GM10248 (cell line): ENCODE measurements around the gene EGLN2.
"Not testable (repeated sequence)": the region's sequence is repeated elsewhere in the genome, so short reads cannot be mapped to it uniquely, and the experiment has no call there.

Experiments used
- CTCF ChIA-PET: fragments of 300-600 bp; sonication (Branson Sonifier 250); formaldehyde crosslinking; extraction: SDS; loops from one replicate; lab custom pipeline; 2021; ENCODE audit warnings: antibody characterized with exemption; lab: Yijun Ruan, JAX
- POLR2A ChIA-PET: fragments of 350-650 bp; sonication (Branson Sonifier 250); formaldehyde crosslinking; extraction: SDS; loops from one replicate; lab custom pipeline; 2020; ENCODE audit warnings: antibody characterized with exemption; lab: Yijun Ruan, JAX
- DNase-seq: peaks from one replicate; pipeline ENCODE4 v3.0.0; 2012; ENCODE audit errors: extremely low spot score
- TF ChIP-seq, protein P1 (sequence below): IDR thresholded peaks from 2 replicates; pipeline ENCODE4 v1.5.1; 2012; ENCODE audit warnings: mild to moderate bottlenecking, low read depth; ENCODE audit errors: extremely low read depth, missing control alignments, control extremely low read depth

Gene EGLN2

DNA sequence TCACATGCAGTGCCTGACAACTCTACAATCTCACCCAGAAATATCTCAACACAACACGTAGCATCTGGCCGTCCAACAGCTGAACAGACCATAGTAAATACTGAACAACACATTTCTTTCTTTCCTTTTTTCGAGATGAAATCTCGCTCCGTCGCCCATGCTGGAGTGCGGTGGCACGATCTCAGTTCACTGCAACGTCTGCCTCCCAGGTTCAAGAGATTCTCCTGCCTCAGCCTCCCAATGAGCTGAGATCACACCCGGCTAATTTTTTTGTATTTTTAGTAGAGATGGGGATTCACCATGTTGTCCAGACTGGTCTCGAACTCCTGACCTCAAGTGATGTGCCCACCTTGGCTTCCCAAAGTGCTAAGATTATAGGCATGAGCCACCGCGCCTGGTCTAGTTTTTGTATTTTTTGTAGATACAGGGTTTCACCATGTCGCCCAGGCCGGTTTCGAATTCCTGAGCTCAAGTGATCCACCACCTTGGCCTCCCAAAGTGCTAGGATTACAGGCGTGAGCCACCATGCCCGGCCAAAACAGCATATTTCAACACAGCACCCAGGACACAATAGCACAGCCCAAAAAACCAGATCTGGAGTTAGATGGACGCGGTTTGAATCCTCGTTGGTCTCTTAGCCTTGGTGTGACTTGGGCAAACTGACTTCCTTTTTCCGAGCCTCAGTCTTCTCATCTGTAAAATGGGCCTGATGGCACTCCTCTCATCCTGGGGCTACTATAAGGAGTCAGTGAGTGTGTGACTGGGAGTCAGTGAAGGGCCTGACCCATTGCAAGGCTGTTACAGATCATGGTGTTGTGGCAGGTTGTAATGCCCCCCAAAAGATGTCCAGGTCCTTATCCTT lies 28.6 kb downstream of the EGLN2 start:
- no peak for DNase-seq
- CTCF ChIA-PET = interaction anchor here (1.0 to 2.3 kb wide), 4 partner anchors 7 to 193 kb away, joined by 3 to 8 read pairs (median 4); no protein-coding TSS in a partner anchor
- POLR2A ChIA-PET = no interaction called here
- TF ChIP-seq, protein P1, sequence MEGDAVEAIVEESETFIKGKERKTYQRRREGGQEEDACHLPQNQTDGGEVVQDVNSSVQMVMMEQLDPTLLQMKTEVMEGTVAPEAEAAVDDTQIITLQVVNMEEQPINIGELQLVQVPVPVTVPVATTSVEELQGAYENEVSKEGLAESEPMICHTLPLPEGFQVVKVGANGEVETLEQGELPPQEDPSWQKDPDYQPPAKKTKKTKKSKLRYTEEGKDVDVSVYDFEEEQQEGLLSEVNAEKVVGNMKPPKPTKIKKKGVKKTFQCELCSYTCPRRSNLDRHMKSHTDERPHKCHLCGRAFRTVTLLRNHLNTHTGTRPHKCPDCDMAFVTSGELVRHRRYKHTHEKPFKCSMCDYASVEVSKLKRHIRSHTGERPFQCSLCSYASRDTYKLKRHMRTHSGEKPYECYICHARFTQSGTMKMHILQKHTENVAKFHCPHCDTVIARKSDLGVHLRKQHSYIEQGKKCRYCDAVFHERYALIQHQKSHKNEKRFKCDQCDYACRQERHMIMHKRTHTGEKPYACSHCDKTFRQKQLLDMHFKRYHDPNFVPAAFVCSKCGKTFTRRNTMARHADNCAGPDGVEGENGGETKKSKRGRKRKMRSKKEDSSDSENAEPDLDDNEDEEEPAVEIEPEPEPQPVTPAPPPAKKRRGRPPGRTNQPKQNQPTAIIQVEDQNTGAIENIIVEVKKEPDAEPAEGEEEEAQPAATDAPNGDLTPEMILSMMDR = no peak

DNA sequence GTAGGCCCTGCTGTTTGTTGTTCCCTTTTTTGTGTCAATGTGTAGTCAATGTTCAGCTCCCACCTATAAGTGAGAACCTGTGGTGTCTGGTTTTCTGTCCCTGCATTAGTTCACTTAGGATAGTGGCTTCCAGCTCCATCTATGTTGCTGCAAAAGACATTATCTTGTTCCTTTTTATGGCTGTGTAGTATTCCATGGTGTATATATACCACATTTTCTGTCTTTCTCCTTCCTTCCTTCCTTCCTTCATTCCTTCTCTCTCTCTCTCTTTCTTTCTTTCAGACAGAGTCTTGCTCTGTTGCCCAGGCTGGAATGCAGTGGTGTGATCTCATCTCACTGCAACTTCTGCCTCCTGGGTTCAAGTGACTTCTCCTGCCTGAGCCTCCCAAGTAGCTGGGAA lies 30.2 kb downstream of the EGLN2 start:
- DNase-seq = no peak
- ChIA-PET CTCF (interaction anchor here (1.2 to 2.3 kb wide), 2 partner anchors 9 to 10 kb away, joined by 5 to 8 read pairs; no protein-coding TSS in a partner anchor), POLR2A (no interaction called here)
- TF ChIP-seq, protein P1 = no peak

DNA sequence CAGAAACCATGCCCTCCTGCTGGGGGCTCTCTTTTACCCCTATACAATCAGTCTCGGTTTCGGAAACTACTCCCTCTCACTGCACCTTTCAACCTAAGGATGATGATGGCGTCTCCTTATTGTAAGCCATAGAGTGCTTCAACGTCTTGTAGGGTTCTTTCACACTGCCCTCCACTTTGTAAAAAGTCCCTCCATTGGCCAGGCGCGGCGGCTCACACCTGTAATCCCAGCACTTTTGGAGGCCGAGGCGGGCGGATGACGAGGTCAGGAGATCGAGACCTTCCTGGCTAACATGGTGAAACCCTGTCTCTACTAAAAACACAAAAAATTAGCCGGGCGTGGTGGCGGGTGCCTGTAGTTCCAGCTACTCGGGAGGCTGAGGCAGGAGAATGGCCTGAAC lies 31.8 kb downstream of the EGLN2 start:
- DNase-seq, CTCF ChIA-PET, POLR2A ChIA-PET: not testable (repeated sequence)

DNA sequence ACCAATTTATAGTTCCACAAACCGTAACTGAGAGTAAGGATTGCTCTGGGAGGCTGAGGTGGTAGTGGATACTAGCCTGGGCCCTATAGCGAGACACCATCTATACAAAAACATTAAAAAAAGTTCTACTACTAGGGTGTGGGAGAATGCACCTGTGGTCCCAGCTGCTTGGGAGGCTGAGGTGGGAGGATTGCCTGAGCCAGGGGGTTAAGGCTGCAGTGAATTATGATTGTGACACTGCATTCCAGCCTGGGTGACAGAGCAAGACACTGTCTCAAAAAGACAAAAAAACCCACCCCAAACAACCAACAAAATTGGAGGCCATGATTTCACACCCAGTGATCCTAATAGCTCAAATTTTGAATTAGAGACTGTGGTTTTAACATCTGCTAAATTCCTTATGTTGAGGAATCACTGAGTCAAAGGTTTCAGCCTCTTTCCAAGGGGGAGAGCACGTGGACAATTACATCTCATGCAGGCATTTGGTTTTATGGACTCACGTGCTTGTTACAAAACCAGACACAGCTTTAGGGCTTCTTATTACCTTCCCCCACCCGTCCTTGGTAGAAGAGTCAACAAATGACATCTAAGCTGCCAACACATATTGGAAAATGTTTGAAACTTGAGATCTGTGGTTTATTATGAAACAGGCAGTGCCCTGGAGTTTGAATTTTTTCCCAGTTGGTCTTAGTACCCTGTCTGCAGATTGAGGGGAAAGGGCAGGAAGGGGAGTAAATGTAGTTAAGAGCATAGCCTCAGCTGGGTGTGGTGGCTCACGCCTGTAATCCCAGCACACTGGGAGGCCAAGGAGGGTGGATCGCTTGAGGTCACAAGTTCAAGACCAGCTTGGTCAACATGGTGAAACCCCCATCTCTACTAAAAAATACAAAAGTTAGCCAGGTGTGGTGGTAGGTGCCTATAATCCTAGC lies 32.8 kb downstream of the EGLN2 start:
- ChIA-PET POLR2A (no interaction called here), CTCF (no interaction called here)
- TF ChIP-seq, protein P1 = no peak
- DNase-seq = no peak

DNA sequence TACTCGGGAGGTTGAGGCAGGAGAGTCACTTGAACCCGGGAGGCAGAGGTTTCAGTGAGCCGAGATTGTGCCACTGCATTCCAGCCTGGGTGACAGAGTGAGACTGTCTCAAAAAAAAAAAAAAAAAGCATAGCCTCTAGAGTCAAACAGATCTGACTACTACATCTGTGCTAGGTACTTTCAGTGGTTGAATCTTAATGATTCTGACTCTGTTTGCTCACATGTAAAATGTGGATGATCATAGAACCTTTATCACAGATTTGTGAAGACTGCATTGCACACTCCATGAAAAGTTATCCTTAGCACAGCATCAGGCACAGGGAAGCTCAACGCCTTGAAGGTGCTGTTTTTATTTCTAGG lies 33.4 kb downstream of the EGLN2 start:
- CTCF ChIA-PET = interaction anchor here (1.0 kb wide), 1 partner anchor 170 kb away, joined by 3 read pairs; no protein-coding TSS in a partner anchor
- POLR2A ChIA-PET, DNase-seq: not testable (repeated sequence)

DNA sequence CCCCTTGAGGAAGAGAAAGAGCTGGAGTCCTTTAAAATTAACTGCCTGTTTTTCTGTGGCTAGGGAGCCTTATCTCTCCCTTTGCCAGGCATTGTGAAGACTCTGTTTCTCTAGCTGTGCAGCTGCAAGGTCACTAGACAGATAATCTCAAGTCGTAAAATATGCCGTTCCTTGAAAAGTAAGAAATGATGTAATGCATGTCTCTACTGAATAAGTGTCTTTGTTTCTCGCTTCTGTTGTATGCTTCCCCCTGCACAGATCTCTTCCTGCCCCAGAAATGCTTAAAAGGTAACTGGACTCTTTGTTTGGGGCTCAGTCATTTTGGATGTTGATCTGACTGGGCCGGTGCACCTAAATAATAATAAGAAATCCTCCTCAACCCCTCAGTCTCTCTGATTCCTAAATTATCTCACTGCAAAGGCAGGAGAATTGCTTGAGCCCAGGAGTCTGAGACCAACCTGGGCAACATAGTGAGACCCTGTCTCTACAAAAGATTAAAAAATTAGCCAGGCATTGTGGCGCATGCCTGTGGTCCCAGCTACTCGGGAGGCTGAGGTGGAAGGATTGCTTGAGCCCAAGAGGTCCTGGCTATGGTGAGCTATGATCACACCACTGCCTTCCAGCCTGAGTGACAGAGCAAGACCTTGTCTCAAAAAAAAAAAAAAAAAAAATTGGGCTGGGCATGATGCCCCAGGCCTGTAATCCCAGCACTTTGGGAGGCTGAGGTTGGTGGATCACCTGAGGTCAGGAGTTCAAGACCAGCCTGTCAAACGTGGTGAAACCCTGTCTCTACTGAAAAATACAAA lies 34.9 kb downstream of the EGLN2 start:
- CTCF ChIA-PET = interaction anchor here (0.6 to 1.0 kb wide), 2 partner anchors 172 to 199 kb away, joined by 3 read pairs; no protein-coding TSS in a partner anchor
- DNase-seq, POLR2A ChIA-PET: not testable (repeated sequence)

DNA sequence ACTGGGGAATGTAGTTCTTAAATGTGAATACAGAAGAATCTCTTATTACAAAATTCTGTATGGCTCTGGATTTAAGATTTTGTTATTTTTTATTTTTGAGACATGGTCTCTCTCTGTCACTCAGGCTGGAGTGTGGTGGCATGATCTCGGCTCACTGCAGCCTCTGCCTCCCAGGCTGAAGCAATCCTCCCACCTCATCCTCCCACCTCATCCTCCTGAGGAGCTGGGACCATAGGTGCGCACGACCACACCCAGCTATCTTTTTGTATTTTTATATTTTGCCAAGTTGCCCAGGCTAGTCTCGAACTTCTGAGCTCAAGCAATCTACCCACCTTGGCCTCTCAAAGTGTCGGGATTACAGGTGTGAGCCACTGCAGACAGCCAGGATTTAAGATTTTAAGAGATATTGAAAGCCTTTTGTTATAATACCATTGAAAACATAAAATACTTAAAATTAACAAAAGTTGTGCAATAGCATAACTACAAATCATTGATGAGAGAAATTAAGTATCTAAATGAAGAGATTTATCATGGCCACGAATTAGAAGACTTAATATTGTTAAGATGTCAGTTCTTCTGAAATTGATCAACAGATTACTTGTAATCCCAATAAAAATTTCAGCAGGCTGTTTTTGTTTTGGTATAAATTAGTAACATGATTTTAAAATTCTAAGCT lies 37.9 kb downstream of the EGLN2 start:
- POLR2A ChIA-PET = no interaction called here
- CTCF ChIA-PET = interaction anchor here (1.5 kb wide), 1 partner anchor 18 kb away, joined by 4 read pairs; no protein-coding TSS in a partner anchor
- TF ChIP-seq, protein P1 = no peak
- no peak for DNase-seq

DNA sequence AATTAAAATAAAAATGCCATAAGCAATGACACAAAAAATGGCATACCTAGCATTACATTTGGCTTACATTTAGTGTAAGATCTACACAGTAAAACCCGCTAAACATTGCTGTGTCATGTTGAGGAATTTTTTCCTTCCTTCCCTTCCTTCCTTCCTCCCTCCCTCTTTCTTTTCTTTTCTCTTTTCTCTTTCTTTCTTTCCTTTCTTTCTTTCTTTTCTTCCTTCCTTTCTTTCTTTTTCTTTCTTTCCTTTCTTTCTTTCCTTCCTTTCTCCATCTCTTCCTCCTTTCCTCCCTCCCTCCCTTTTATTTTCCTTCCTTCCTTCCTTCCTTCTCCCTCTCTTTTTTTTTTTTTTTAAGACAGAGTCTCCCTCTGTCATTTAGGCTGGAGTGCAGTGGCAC lies 39.5 kb downstream of the EGLN2 start:
- POLR2A ChIA-PET, CTCF ChIA-PET, DNase-seq: not testable (repeated sequence)

DNA sequence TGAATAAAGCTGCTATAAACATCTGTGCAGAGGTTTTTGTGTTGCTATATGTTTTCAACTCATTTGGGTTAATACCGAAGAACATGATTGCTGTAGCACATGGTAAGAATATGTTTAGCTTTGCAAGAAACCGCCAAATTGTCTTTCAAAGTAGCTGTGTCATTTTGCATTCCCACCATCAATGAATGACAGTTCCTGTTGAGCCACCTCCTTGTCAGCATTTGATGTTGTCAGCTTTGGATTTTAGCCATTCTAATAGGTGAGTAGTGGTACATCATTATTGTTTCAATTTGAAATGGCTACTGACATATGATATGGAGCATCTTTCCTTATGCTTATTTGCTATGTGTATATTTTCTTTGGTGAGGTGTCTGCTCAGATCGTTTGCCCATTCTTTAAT lies 43.0 kb downstream of the EGLN2 start:
- POLR2A ChIA-PET, CTCF ChIA-PET: not testable (repeated sequence)

DNA sequence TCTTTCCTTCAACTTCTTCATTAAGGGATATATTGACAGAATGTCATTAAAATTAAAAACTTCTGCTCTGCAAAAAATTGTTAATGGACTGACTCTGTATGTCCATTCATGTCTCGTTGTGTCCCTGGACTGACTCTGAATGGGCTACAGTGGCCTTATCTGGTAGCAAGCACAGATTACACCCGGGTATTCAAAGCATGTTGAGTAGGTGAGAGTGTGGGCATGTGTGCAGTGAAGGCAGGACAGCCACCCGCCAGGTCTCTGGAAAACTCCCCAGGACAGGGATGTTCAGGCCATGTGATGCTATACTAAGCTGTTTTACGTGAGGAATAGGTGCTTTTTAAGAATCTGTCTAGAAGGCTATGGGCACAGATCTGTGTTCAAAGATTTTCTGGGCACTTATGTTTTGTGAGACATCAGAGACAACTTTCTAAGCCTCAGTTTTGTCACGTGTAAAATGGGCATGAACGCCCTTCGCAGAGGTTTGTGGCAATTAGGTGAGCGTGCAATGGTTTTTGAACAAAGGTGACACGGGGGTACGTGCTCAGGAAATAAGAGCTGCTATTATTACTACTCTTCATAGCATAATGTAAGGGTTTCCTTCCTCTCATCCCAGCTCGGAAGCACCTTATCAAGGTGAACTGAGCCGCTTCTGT lies 44.1 kb downstream of the EGLN2 start:
- CTCF ChIA-PET, POLR2A ChIA-PET, DNase-seq: not testable (repeated sequence)

More for the DNA sequence above, 43.0 kb downstream of the EGLN2 start:
- not testable (repeated sequence) for DNase-seq

DNA sequence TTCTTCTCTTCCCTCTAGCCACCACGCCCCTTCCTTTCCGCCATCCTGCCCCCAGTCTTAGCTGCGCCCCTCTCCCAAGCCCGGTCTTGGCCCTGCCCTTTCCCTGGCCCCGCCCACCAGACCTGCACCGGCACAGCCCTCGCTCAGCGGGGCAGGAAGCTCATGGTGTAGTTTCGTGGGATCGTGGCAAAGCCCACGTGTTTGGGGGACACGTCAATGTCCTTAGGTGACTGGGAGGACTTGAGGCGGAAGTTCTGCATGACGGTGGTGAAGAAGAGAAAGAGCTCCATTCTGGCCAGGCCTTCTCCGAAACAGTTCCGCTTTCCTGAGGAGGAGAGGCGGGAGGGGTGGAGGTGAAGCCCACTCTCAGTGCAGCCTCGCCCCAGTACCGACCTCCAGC lies 44.7 kb downstream of the EGLN2 start:
- POLR2A ChIA-PET, CTCF ChIA-PET, DNase-seq: not testable (repeated sequence)
